Panc1 (cell line): ENCODE measurements around the gene COA5. TPM values are rescaled to one million over a fixed set of nuclear protein-coding genes. Genes with fewer than 3 reads are reported as not detected.

Source experiments
- ATAC-seq: fragments of 200-7000 bp; cut with Tn5 transposase; 2 replicates; pipeline ENCODE4 v1.9.1; 2020; ENCODE audit warnings: mild to moderate bottlenecking, moderate library complexity
- BruUV-seq: library from RNA; stranded (reverse); fragments of 400-500 nt; replicated peaks from 2 replicates; lab custom pipeline; 2021; lab: Mats Ljungman, UMichigan
- CTCF ChIA-PET: fragments of 300-600 bp; sonication (Branson Sonifier 250); formaldehyde crosslinking; loops from one replicate; lab custom pipeline; 2022; ENCODE audit warnings: antibody characterized with exemption; lab: Charles Lee
- POLR2A ChIA-PET: fragments of 300-600 bp; sonication (Branson Sonifier 250); formaldehyde crosslinking; loops from one replicate; lab custom pipeline; 2022; ENCODE audit warnings: antibody characterized with exemption; lab: Charles Lee
- DNase-seq: peaks from one replicate; pipeline ENCODE4 v3.0.0-alpha.2; 2010; ENCODE audit warnings: low read depth, low spot score
- H3K27ac ChIP-seq: 2 replicates; pipeline ENCODE4 v1.5.1; 2011; ENCODE audit warnings: mild to moderate bottlenecking, low read length, inconsistent platforms
- H3K27me3 ChIP-seq: fragments of 200-500 bp; sonication (Bioruptor generic); 2 replicates; pipeline ENCODE4 v1.6.0; 2014; ENCODE audit warnings: low read length, inconsistent platforms; ENCODE audit not compliant: control insufficient read depth, insufficient read depth
- H3K36me3 ChIP-seq: fragments of 200-500 bp; sonication (Bioruptor generic); 2 replicates; pipeline ENCODE4 v1.5.1; 2014; ENCODE audit warnings: inconsistent platforms, mild to moderate bottlenecking, low read length, moderate library complexity; ENCODE audit not compliant: control insufficient read depth, insufficient read depth
- H3K4me1 ChIP-seq: 2 replicates; pipeline ENCODE4 v1.5.1; 2011; ENCODE audit warnings: inconsistent platforms, mild to moderate bottlenecking, low read length, moderate library complexity; ENCODE audit not compliant: control insufficient read depth, insufficient read depth
- H3K4me3 ChIP-seq, 2 experiments: 2 replicates each; pipeline ENCODE4 v1.5.1; 2011 to 2012; ENCODE audit warnings: low read depth in 2 of 2, low read length in 2 of 2, mild to moderate bottlenecking in 2 of 2, inconsistent platforms in 1 of 2, moderate library complexity in 1 of 2
- H3K9me3 ChIP-seq: fragments of 200-500 bp; sonication (Bioruptor generic); 2 replicates; pipeline ENCODE4 v1.5.1; 2014; ENCODE audit warnings: low read depth, mild to moderate bottlenecking, inconsistent platforms, low read length, moderate library complexity; ENCODE audit not compliant: control insufficient read depth, insufficient read depth
- POLR2AphosphoS5 ChIP-seq: IDR thresholded peaks from 2 replicates; pipeline ENCODE4 v1.6.1; 2012; ENCODE audit warnings: mild to moderate bottlenecking, low read depth, low read length, moderate library complexity
- SIN3A ChIP-seq: IDR thresholded peaks from 2 replicates; pipeline ENCODE4 v1.6.1; 2012; ENCODE audit warnings: low read depth, mild to moderate bottlenecking, low read length, moderate library complexity, borderline replicate concordance; ENCODE audit not compliant: insufficient read depth
- TCF7L2 ChIP-seq: IDR thresholded peaks from 2 replicates; pipeline ENCODE4 v1.6.1; 2011; ENCODE audit warnings: mild to moderate bottlenecking, low read depth, low read length, inconsistent platforms
- in situ Hi-C: cut with HindIII; loops from 2 replicates; pipeline ENCODE4 v1.10.0; 2016; ENCODE audit warnings: low sequenced_read_pairs, low pct_unique_long_range_greater_than_20kb
- intact Hi-C: fragments of 100-400 bp; cut with micrococcal nuclease; formaldehyde crosslinking; loops from one replicate; pipeline ENCODE4 v1.10.0; 2022; ENCODE audit not compliant: unreplicated experiment
- total RNA-seq: library from RNA; stranded (reverse); gene quantifications from one replicate; pipeline ENCODE4 v1.2.1, GENCODE V29; 2021; ENCODE audit not compliant: unreplicated experiment
- TF ChIP-seq, protein P1 (sequence below), 2 experiments: IDR thresholded peaks; 2 replicates each; pipeline ENCODE4 v1.6.1; 2011 to 2012; ENCODE audit warnings: low read depth in 2 of 2, control low read depth in 1 of 2, low read length in 1 of 2, mild to moderate bottlenecking in 1 of 2, moderate library complexity in 1 of 2; ENCODE audit not compliant: insufficient read depth in 1 of 2
- TF ChIP-seq, protein P2 (sequence below): fragments of 450-650 bp; IDR thresholded peaks from 2 replicates; pipeline ENCODE4 v1.5.1; 2017; ENCODE audit warnings: mild to moderate bottlenecking

COA5 gene
- total RNA-seq, 1 experiment from 2014 or later = 20.6 TPM

DNA sequence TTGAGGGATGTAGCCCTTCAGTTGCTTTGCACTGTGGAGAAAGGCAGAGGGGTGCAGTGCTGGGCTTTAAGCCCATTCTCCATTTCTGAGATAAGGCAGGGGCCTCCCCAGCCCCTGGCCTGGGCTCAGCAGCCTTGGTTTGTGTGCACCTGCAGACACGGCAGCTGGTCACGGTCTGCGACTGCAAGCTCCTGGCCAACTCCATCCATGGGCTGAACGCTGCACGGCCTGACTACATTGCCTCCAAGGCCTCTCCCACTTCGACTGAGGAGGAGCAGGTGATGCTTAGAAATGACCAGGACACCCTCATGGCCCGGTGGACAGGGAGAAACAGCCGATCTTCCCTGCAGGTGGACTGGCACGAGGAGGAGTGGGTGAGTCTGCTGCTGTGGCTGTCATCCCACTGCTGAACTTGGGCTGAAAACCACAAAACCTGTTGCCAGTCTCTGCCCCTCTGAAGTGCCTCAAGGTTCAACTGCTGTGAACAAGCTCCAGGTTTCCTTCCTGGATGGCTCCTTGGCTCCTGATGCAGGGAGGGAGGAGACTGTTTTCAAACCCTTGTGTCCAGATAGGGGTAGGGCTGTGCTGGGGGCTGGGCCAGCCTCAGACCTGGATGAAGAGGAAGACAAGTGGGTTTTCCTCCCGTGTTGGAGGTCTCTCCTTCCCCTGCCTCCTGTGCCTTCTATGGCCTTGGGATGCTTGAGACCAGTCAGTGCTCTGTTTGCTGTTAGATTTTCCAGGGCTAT lies 54.0 kb downstream of the COA5 start:
- BruUV-seq = no TSS peak
- no peak for TF ChIP-seq TCF7L2
- TF ChIP-seq, protein P1, sequence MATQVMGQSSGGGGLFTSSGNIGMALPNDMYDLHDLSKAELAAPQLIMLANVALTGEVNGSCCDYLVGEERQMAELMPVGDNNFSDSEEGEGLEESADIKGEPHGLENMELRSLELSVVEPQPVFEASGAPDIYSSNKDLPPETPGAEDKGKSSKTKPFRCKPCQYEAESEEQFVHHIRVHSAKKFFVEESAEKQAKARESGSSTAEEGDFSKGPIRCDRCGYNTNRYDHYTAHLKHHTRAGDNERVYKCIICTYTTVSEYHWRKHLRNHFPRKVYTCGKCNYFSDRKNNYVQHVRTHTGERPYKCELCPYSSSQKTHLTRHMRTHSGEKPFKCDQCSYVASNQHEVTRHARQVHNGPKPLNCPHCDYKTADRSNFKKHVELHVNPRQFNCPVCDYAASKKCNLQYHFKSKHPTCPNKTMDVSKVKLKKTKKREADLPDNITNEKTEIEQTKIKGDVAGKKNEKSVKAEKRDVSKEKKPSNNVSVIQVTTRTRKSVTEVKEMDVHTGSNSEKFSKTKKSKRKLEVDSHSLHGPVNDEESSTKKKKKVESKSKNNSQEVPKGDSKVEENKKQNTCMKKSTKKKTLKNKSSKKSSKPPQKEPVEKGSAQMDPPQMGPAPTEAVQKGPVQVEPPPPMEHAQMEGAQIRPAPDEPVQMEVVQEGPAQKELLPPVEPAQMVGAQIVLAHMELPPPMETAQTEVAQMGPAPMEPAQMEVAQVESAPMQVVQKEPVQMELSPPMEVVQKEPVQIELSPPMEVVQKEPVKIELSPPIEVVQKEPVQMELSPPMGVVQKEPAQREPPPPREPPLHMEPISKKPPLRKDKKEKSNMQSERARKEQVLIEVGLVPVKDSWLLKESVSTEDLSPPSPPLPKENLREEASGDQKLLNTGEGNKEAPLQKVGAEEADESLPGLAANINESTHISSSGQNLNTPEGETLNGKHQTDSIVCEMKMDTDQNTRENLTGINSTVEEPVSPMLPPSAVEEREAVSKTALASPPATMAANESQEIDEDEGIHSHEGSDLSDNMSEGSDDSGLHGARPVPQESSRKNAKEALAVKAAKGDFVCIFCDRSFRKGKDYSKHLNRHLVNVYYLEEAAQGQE (IDR thresholded peaks at IDR 0.05; ENCODE audit: insufficient read depth in 1 of 2, low read depth in 2 of 2, low read length in 1 of 2) = no peak
- no peak for TF ChIP-seq POLR2AphosphoS5
- TF ChIP-seq SIN3A = no peak
- TF ChIP-seq, protein P2, sequence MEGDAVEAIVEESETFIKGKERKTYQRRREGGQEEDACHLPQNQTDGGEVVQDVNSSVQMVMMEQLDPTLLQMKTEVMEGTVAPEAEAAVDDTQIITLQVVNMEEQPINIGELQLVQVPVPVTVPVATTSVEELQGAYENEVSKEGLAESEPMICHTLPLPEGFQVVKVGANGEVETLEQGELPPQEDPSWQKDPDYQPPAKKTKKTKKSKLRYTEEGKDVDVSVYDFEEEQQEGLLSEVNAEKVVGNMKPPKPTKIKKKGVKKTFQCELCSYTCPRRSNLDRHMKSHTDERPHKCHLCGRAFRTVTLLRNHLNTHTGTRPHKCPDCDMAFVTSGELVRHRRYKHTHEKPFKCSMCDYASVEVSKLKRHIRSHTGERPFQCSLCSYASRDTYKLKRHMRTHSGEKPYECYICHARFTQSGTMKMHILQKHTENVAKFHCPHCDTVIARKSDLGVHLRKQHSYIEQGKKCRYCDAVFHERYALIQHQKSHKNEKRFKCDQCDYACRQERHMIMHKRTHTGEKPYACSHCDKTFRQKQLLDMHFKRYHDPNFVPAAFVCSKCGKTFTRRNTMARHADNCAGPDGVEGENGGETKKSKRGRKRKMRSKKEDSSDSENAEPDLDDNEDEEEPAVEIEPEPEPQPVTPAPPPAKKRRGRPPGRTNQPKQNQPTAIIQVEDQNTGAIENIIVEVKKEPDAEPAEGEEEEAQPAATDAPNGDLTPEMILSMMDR = no peak
- Histone ChIP-seq H3K27me3 (no peaks in the 10 kb centered on the region), H3K4me1 (no peaks in the 10 kb centered on the region), H3K27ac (no peak overlapping the region), H3K4me3 (no peak overlapping the region), H3K9me3 (no peaks in the 10 kb centered on the region), H3K36me3 (no peaks in the 10 kb centered on the region)
- CTCF ChIA-PET = no interaction called here
- intact Hi-C loops = no loop called here
- in situ Hi-C loops = no loop called here
- POLR2A ChIA-PET = no interaction called here
- no peak for ATAC-seq
- DNase-seq = no peak

DNA sequence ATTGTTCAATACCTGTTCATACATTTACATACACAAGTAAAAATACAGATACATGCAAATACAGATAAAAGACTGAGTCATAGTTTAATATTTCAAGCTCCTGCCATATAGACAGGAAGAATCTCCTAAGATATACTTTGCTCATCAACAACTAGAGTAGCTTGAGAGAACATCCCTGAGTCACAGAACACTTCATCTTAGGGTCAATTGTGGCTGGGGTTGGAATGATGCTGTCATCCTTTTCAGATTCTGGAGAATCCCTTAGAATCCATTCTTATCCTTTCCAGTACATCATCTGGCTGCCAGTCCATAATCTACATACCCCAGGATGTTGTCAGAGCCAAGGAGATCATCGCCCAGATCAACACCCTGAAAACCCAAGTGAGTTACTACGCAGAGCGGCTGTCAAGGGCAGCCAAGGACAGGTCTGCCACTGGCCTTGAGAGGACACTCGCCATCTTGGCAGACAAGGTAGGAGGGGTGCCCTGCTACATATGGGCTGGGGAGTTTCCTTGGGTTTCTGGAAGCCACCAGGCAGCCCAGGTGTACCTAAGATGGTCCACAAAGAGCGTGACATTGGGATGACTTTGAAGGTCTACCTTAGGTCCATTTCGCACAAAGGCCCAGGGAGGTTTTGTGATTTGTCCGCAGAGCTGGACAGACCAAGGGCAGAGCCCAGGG lies 55.7 kb downstream of the COA5 start:
- CTCF ChIA-PET = no interaction called here

More for the DNA sequence above, 55.7 kb downstream of the COA5 start:
- no peaks in the 10 kb centered on the region for H3K4me1 ChIP-seq
- TF ChIP-seq, protein P1 (IDR thresholded peaks at IDR 0.05; ENCODE audit: insufficient read depth in 1 of 2, low read depth in 2 of 2, low read length in 1 of 2) = no peak
- TF ChIP-seq SIN3A (no peak), TCF7L2 (no peak), POLR2AphosphoS5 (no peak)
- TF ChIP-seq, protein P2 = no peak
- no peaks in the 10 kb centered on the region for H3K9me3 ChIP-seq
- H3K36me3 ChIP-seq = no peaks in the 10 kb centered on the region
- no peak overlapping the region for H3K4me3 ChIP-seq
- POLR2A ChIA-PET = no interaction called here
- no peak overlapping the region for H3K27ac ChIP-seq
- in situ Hi-C loops (no loop called here), intact Hi-C loops (no loop called here)
- BruUV-seq = no TSS peak
- ATAC-seq (no peak), DNase-seq (no peak)
- H3K27me3 ChIP-seq = no peaks in the 10 kb centered on the region
